Stomach (tissue), 4 donors: ENCODE measurements around the gene VDAC1.

Source experiments
- POLR2AphosphoS5 ChIP-seq, 3 donors: sonication (generic); formaldehyde crosslinking; IDR thresholded peaks; one replicate each; pipeline ENCODE4 v1.6.1; 2016; ENCODE audit warnings: antibody characterized with exemption in 3 of 3
- TF ChIP-seq, protein P1 (sequence below), 7 experiments: fragments of 450-650 bp in 4 of 7; fragments of 200-600 bp in 3 of 7; sonication (generic) in 3 of 7; IDR thresholded peaks; one replicate each; pipeline ENCODE4 v1.5.1; 2016 to 2019; ENCODE audit warnings: antibody characterized with exemption in 7 of 7, control low read depth in 2 of 7, mild to moderate bottlenecking in 1 of 7

DNA sequence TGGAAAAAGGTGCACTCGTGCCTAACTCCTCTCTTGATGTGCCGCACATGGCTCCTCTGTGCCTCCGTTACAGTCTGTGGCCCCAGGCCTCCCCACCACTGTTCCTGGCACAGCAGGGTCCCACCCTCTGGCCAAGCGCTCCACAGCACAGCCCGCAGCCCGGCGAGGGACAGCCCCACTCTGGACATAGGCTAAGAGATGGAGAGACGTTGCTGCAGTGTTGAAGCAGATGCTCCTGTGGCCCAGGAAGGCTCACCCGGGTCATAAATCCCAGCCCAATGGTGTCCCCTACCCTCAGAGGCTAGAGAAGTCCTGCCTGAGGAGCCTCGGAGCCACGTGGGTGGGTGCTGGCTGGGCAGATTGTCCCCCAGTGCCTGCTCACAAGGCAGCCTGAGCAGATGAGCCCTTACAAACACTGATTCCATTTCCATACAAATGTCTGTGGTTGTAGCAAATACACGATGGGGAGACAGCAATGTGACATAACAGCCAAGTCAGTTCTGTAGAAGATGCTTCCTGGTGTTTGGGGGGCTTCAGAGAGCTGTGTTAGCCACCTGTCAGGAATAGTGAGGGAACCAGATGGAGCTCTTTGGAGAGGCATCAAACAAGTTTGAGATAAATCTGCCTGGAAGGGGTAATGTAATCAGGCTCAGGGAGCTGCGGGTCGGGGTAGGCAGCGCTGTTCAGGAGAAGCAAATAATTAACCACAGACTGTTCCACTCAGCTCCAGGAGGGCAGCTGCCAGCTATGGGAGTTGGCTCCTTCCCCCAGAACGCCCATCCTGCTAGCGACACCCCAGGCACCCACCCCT is 78.1 kb downstream of the VDAC1 start:
- TF ChIP-seq, protein P1, sequence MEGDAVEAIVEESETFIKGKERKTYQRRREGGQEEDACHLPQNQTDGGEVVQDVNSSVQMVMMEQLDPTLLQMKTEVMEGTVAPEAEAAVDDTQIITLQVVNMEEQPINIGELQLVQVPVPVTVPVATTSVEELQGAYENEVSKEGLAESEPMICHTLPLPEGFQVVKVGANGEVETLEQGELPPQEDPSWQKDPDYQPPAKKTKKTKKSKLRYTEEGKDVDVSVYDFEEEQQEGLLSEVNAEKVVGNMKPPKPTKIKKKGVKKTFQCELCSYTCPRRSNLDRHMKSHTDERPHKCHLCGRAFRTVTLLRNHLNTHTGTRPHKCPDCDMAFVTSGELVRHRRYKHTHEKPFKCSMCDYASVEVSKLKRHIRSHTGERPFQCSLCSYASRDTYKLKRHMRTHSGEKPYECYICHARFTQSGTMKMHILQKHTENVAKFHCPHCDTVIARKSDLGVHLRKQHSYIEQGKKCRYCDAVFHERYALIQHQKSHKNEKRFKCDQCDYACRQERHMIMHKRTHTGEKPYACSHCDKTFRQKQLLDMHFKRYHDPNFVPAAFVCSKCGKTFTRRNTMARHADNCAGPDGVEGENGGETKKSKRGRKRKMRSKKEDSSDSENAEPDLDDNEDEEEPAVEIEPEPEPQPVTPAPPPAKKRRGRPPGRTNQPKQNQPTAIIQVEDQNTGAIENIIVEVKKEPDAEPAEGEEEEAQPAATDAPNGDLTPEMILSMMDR (IDR thresholded peaks at IDR 0.05), result no peak
- no peak for TF ChIP-seq POLR2AphosphoS5 (IDR thresholded peaks at IDR 0.05)
